Endothelial cell of umbilical vein (primary cell): ENCODE measurements around the gene TSC22D3.

Experiments
- CTCF ChIP-seq, 2 donors: IDR thresholded peaks; 1 replicate in 1 of 2; 2 replicates in 1 of 2; pipeline ENCODE4 v1.5.1; 2011; ENCODE audit warnings: low read length in 2 of 2, mild to moderate bottlenecking in 2 of 2, moderate library complexity in 2 of 2, control low read depth in 1 of 2, inconsistent platforms in 1 of 2, low read depth in 1 of 2; ENCODE audit not compliant: insufficient read depth in 1 of 2; ENCODE audit errors: extremely low read depth in 1 of 2
- EZH2 ChIP-seq: IDR thresholded peaks from 2 replicates; pipeline ENCODE4 v1.6.1; 2012; ENCODE audit warnings: borderline replicate concordance, low read depth, mild to moderate bottlenecking, moderate library complexity, low read length, inconsistent platforms; ENCODE audit not compliant: severe bottlenecking
- JUN ChIP-seq: IDR thresholded peaks from 2 replicates; pipeline ENCODE4 v1.6.1; 2011; ENCODE audit warnings: borderline replicate concordance, low read depth; ENCODE audit not compliant: insufficient read length, insufficient read depth
- MAX ChIP-seq: IDR thresholded peaks from 2 replicates; pipeline ENCODE4 v1.6.1; 2011; ENCODE audit not compliant: insufficient read depth, insufficient read length
- POLR2A ChIP-seq: IDR thresholded peaks from 2 replicates; pipeline ENCODE4 v1.6.1; 2012; ENCODE audit warnings: low read depth, mild to moderate bottlenecking, control low read depth, low read length
- POLR2AphosphoS5 ChIP-seq: IDR thresholded peaks from 2 replicates; pipeline ENCODE4 v1.6.1; 2012; ENCODE audit warnings: low read depth, mild to moderate bottlenecking, control low read depth, low read length, moderate library complexity; ENCODE audit not compliant: insufficient read depth

GRCh38 chrX:107775000-107775733 is 420 bp downstream of the TSC22D3 start:
- TF ChIP-seq CTCF (IDR thresholded peaks at IDR 0.05; ENCODE audit: extremely low read depth in 1 of 2, insufficient read depth in 1 of 2, low read depth in 1 of 2, low read length in 2 of 2) (peak in 1 of 2 donors; percentile 29), POLR2A (no peak), EZH2 (no peak), POLR2AphosphoS5 (no peak), JUN (no peak), MAX (no peak)
